Ascending aorta (tissue), 2 donors: ENCODE data around the gene PGBD5. TPM values are rescaled to one million over a fixed set of nuclear protein-coding genes. Genes with fewer than 3 reads are reported as not detected.

ENCODE experiments used
- DNase-seq, 2 donors: peaks; one replicate each; pipeline ENCODE4 v3.0.0-alpha.2; 2019; ENCODE audit warnings: low spot score in 2 of 2
- H3K27ac ChIP-seq, 2 donors: fragments of 200-600 bp; sonication (generic); one replicate each; pipeline ENCODE4 v1.5.1; 2016 to 2017; ENCODE audit warnings: mild to moderate bottlenecking in 1 of 2
- H3K27me3 ChIP-seq: fragments of 200-600 bp; sonication (generic); one replicate; pipeline ENCODE4 v1.5.1; 2017
- H3K36me3 ChIP-seq, 2 donors: fragments of 200-600 bp; sonication (generic); one replicate each; pipeline ENCODE4 v1.5.1; 2016
- H3K4me1 ChIP-seq, 2 donors: fragments of 200-600 bp; sonication (generic); one replicate each; pipeline ENCODE4 v1.5.1; 2016 to 2017; ENCODE audit warnings: mild to moderate bottlenecking in 1 of 2
- H3K4me3 ChIP-seq, 2 donors: fragments of 200-600 bp; sonication (generic); one replicate each; pipeline ENCODE4 v1.5.1; 2016 to 2017; ENCODE audit warnings: mild to moderate bottlenecking in 1 of 2
- H3K9me3 ChIP-seq, 2 donors: fragments of 200-600 bp; sonication (generic); one replicate each; pipeline ENCODE4 v1.5.1; 2016
- CTCF ChIP-seq, 3 experiments: fragments of 200-600 bp in 2 of 3; fragments of 450-650 bp in 1 of 3; sonication (generic) in 2 of 3; IDR thresholded peaks; one replicate each; pipeline ENCODE4 v1.5.1; 2016 to 2019; ENCODE audit warnings: antibody characterized with exemption in 3 of 3, mild to moderate bottlenecking in 1 of 3, moderate library complexity in 1 of 3
- intact Hi-C: fragments of 100-400 bp; cut with DNase I; formaldehyde crosslinking; loops from one replicate; pipeline ENCODE4 v1.15.1; 2023
- total RNA-seq: library from RNA; depleted of rRNA; stranded (reverse); fragments of >200 nt; gene quantifications from one replicate; pipeline ENCODE4 v1.1.0, GENCODE V29; 2016

The PGBD5 gene
- total RNA-seq, 1 donor from 2014 or later = not detected

- Histone ChIP-seq H3K9me3 (no peaks in the 10 kb centered on the region), H3K27ac (no peak overlapping the region), H3K4me1 (no peaks in the 10 kb centered on the region), H3K4me3 (no peak overlapping the region), H3K36me3 (no peaks in the 10 kb centered on the region), H3K27me3 (no peaks in the 10 kb centered on the region)
- intact Hi-C loops = no loop called here
- DNase-seq = peak in 1 of 2 donors; percentile 59
- TF ChIP-seq CTCF (IDR thresholded peaks at IDR 0.05) = no peak
These were observed 26.7 kb downstream of the PGBD5 start for GRCh38 chr1:230399321-230400006.

GRCh38 chr1:230398856-230399255 lies 27.3 kb downstream of the PGBD5 start:
- intact Hi-C loops = no loop called here
- peak in 1 of 2 donors; percentile 5 for DNase-seq
- H3K27me3 ChIP-seq = no peaks in the 10 kb centered on the region
- H3K36me3 ChIP-seq = no peaks in the 10 kb centered on the region
- H3K4me3 ChIP-seq = no peak overlapping the region
- no peak overlapping the region for H3K27ac ChIP-seq
- no peaks in the 10 kb centered on the region for H3K4me1 ChIP-seq
- TF ChIP-seq CTCF (IDR thresholded peaks at IDR 0.05) = no peak
- no peaks in the 10 kb centered on the region for H3K9me3 ChIP-seq

DNA sequence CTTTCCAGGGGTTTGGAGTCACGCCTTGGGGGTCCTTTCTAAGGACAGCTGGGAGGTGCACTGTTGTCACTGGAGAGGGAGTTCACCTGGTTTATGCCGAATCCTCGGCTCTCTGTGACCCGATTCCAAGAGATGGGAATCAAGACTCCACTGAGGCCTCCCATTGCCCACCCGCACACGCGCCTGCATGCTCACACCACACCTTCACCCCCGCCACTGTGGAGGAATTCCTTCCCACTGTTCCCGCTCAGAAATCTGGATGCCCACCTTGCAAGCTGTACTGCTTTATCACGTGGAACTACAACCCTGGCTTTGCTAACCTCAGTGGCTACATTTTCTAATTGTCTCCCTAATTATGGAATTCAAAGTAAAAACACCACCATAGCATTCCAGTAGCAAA lies 29.2 kb downstream of the PGBD5 start:
- intact Hi-C loops = no loop called here
- Histone ChIP-seq H3K27ac (no peak overlapping the region), H3K4me1 (no peaks in the 10 kb centered on the region), H3K36me3 (no peaks in the 10 kb centered on the region), H3K27me3 (no peaks in the 10 kb centered on the region), H3K4me3 (no peak overlapping the region), H3K9me3 (no peaks in the 10 kb centered on the region)
- peak in 1 of 2 donors; percentile 5 for DNase-seq
- TF ChIP-seq CTCF (IDR thresholded peaks at IDR 0.05) = no peak

DNA sequence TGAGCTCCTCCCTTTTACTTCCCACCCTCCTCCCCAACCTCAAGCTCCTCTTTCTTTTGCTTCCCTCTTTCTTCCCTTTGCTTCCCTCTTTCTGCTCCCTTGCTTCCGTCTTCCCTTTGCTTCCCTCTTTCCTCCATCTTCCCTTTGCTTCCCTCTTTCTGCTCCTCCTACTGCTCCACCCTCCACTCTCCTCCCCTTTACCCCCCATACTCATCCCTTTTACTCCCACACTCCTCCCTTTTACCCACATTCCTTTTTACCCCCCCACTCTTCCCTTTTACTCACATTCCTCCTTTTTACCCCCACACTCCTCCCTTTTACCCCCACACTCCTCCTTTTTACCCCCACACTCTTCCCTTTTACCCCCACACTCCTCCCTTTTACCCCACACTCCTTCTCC lies 30.2 kb downstream of the PGBD5 start:
- no peaks in the 10 kb centered on the region for H3K27me3 ChIP-seq
- H3K27ac ChIP-seq = no peak overlapping the region
- intact Hi-C loops = no loop called here
- TF ChIP-seq CTCF (IDR thresholded peaks at IDR 0.05) = no peak
- no peaks in the 10 kb centered on the region for H3K9me3 ChIP-seq
- H3K4me3 ChIP-seq = no peak overlapping the region
- no peaks in the 10 kb centered on the region for H3K36me3 ChIP-seq
- peak in 1 of 2 donors; percentile 5 for DNase-seq
- no peaks in the 10 kb centered on the region for H3K4me1 ChIP-seq

- Histone ChIP-seq H3K9me3 (no peaks in the 10 kb centered on the region), H3K27me3 (no peaks in the 10 kb centered on the region), H3K36me3 (no peaks in the 10 kb centered on the region), H3K27ac (no peak overlapping the region), H3K4me1 (no peaks in the 10 kb centered on the region), H3K4me3 (no peak overlapping the region)
- DNase-seq = peak in 1 of 2 donors; percentile 15
- intact Hi-C loops = no loop called here
- TF ChIP-seq CTCF (IDR thresholded peaks at IDR 0.05) = no peak
These were observed 31.4 kb downstream of the PGBD5 start for GRCh38 chr1:230394741-230395140.
